GM23248 (cell line): ENCODE results near the gene USP32. TPM values are rescaled to one million over a fixed set of nuclear protein-coding genes. Genes with fewer than 3 reads are reported as not detected.
"Not testable (repeated sequence)": the region's sequence is repeated elsewhere in the genome, so short reads cannot be mapped to it uniquely, and the experiment has no call there.

ENCODE experiments used
- DNase-seq: peaks from one replicate; pipeline ENCODE4 v3.0.0-alpha.2; 2015
- H2AFZ ChIP-seq: fragments of 200-600 bp; sonication (generic); 2 replicates; pipeline ENCODE4 v1.6.1; 2016; ENCODE audit warnings: antibody characterized with exemption
- H3F3A ChIP-seq: fragments of 200-600 bp; sonication (generic); 2 replicates; pipeline ENCODE4 v1.6.1; 2016; ENCODE audit warnings: mild to moderate bottlenecking, antibody characterized with exemption, mixed run types; ENCODE audit not compliant: insufficient read depth
- H3K27ac ChIP-seq: fragments of 200-600 bp; sonication (generic); 2 replicates; pipeline ENCODE4 v1.5.1; 2016; ENCODE audit warnings: mild to moderate bottlenecking
- H3K27me3 ChIP-seq: fragments of 200-600 bp; sonication (generic); replicated peaks from 2 replicates; pipeline ENCODE4 v1.6.1; 2016; ENCODE audit warnings: mild to moderate bottlenecking; ENCODE audit not compliant: insufficient read depth
- H3K36me3 ChIP-seq: fragments of 200-600 bp; sonication (generic); 2 replicates; pipeline ENCODE4 v1.6.1; 2016; ENCODE audit warnings: low read depth, mild to moderate bottlenecking
- H3K4me1 ChIP-seq: fragments of 200-600 bp; sonication (generic); 2 replicates; pipeline ENCODE4 v1.6.1; 2016; ENCODE audit warnings: mild to moderate bottlenecking; ENCODE audit not compliant: insufficient read depth
- H3K4me2 ChIP-seq: fragments of 200-600 bp; sonication (generic); one replicate; pipeline ENCODE4 v1.6.1; 2016; ENCODE audit warnings: mild to moderate bottlenecking; ENCODE audit not compliant: unreplicated experiment
- H3K4me3 ChIP-seq: fragments of 200-600 bp; sonication (generic); 2 replicates; pipeline ENCODE4 v1.5.1; 2016; ENCODE audit warnings: mild to moderate bottlenecking
- H3K79me2 ChIP-seq: fragments of 200-600 bp; sonication (generic); 2 replicates; pipeline ENCODE4 v1.6.1; 2016; ENCODE audit warnings: mild to moderate bottlenecking; ENCODE audit not compliant: insufficient read depth
- H3K9ac ChIP-seq: fragments of 200-600 bp; sonication (generic); 2 replicates; pipeline ENCODE4 v1.6.1; 2016; ENCODE audit warnings: mild to moderate bottlenecking
- H3K9me2 ChIP-seq: fragments of 200-600 bp; sonication (generic); 2 replicates; pipeline ENCODE4 v1.6.1; 2016; ENCODE audit warnings: mixed run types, mild to moderate bottlenecking, moderate library complexity; ENCODE audit not compliant: insufficient read depth
- H3K9me3 ChIP-seq: fragments of 200-600 bp; sonication (generic); one replicate; pipeline ENCODE4 v1.6.1; 2017; ENCODE audit warnings: low read depth
- H4K20me1 ChIP-seq: fragments of 200-600 bp; sonication (generic); 2 replicates; pipeline ENCODE4 v1.6.0; 2016; ENCODE audit not compliant: insufficient read depth
- EZH2 ChIP-seq: fragments of 200-600 bp; sonication (generic); IDR thresholded peaks from 2 replicates; pipeline ENCODE4 v1.6.1; 2018; ENCODE audit warnings: antibody characterized with exemption, mild to moderate bottlenecking; ENCODE audit not compliant: insufficient read depth, poor library complexity, severe bottlenecking
- EZH2phosphoT487 ChIP-seq: fragments of 200-600 bp; sonication (generic); IDR thresholded peaks from 2 replicates; pipeline ENCODE4 v1.6.1; 2018; ENCODE audit warnings: antibody characterized with exemption, moderate library complexity, mild to moderate bottlenecking, low read depth; ENCODE audit not compliant: insufficient read depth
- WGBS, 2 experiments: methylation state at CpG; one replicate each; pipeline ENCODE4 v1.1.6; 2015 to 2017; ENCODE audit warnings: low lambda C conversion rate in 2 of 2, low coverage in 1 of 2; ENCODE audit errors: missing lambda C conversion rate in 2 of 2; 5-methylcytosine and 5-hydroxymethylcytosine counted together
- in situ Hi-C: fragments of 300-500 bp; cut with MboI; formaldehyde crosslinking; loops from 2 replicates; pipeline ENCODE4 v1.15.0; 2020
- polyA plus RNA-seq: library from polyadenylated mRNA; unstranded; fragments of >200 nt; fragmentation: Nextera tagmentation; extraction: Ambion mirVana; gene quantifications from 2 replicates; pipeline ENCODE4 v1.2.1, GENCODE V29; 2016
- total RNA-seq: library from RNA; depleted of rRNA; stranded (reverse); fragments of >200 nt; shearing (Covaris generic); gene quantifications from 2 replicates; pipeline ENCODE4 v1.2.3, GENCODE V29; 2014

Gene USP32
- total and polyA plus RNA-seq, 2 experiments from 2014 or later, result 14.0 to 33.9 TPM

GRCh38 chr17:60322056-60322387 is 69.9 kb downstream of the USP32 start:
- H3K36me3 ChIP-seq, result no peaks in the 10 kb centered on the region
- WGBS, 2 experiments, result 96 to 100% methylated on average over 2 of the region's 2 CpGs
- no peak overlapping the region for H3K9ac ChIP-seq
- H2AFZ ChIP-seq, result no peak overlapping the region
- H3K9me2 ChIP-seq, result no peaks in the 10 kb centered on the region
- no peak overlapping the region for H3K27ac ChIP-seq
- no peaks in the 10 kb centered on the region for H3F3A ChIP-seq
- H3K79me2 ChIP-seq, result peaks cover 98% of the 10 kb centered on the region
- TF ChIP-seq EZH2 (no peak), EZH2phosphoT487 (no peak)
- in situ Hi-C loops, result no loop called here
- no peaks in the 10 kb centered on the region for H3K4me1 ChIP-seq
- no peaks in the 10 kb centered on the region for H3K9me3 ChIP-seq
- H3K4me2 ChIP-seq, result no peak overlapping the region
- no peak overlapping the region for H3K4me3 ChIP-seq
- peaks cover 9% of the 10 kb centered on the region; the same call in 1 of the 2 replicates for H4K20me1 ChIP-seq
- H3K27me3 ChIP-seq, result no peaks in the 10 kb centered on the region
- DNase-seq, result no peak

DNA sequence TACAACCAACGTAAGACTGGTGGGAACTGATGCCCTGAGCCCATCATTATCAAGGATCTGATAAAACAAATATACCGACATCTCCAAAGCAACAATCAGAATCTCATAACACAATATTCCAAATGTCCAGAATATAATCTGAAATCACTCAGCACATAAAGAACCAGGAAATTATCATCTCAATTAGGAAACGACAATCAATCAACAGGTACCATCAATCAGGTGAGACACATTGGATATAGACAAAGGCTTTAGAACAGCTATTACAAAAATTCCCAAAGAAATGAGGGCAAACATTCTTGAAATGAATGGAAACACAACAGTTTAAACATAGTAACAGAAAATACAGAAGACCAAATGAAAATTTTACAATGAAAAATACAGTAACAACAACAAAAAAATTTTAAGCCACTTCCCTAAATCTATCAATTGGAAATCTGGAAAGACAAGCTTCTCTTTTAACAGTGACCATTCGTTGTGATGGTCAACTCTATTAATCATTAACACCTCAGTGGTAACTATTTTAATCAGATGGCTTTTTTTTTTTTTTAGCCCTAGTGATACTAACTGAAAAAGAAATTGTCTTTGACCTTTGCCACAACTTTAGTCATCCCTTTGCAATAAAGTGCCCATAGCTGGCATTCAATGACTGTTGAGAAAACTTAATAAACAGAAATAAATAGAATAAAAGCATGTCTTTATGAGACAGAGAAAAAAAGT is 70.4 kb downstream of the USP32 start:
- DNase-seq, result peak; percentile 10
- in situ Hi-C loops, result no loop called here
- no peak overlapping the region for H2AFZ ChIP-seq
- no peaks in the 10 kb centered on the region for H3K27me3 ChIP-seq
- no peaks in the 10 kb centered on the region for H3F3A ChIP-seq
- H3K4me1 ChIP-seq, result no peaks in the 10 kb centered on the region
- no peaks in the 10 kb centered on the region for H3K9me3 ChIP-seq
- H3K4me2 ChIP-seq, result no peak overlapping the region
- peaks cover 98% of the 10 kb centered on the region for H3K79me2 ChIP-seq
- H4K20me1 ChIP-seq, result peaks cover 9% of the 10 kb centered on the region; the same call in 1 of the 2 replicates
- WGBS, 2 experiments, result 96 to 99% methylated on average over 4 of the region's 4 CpGs
- H3K36me3 ChIP-seq, result no peaks in the 10 kb centered on the region
- no peak overlapping the region for H3K27ac ChIP-seq
- TF ChIP-seq EZH2phosphoT487 (no peak), EZH2 (no peak)
- H3K9ac ChIP-seq, result no peak overlapping the region
- no peaks in the 10 kb centered on the region for H3K9me2 ChIP-seq
- no peak overlapping the region for H3K4me3 ChIP-seq

- Histone ChIP-seq H3K9ac (no peak overlapping the region), H3K27ac (no peak overlapping the region), H3K4me1 (no peaks in the 10 kb centered on the region), H3K27me3 (no peaks in the 10 kb centered on the region), H4K20me1 (peaks cover 14% of the 10 kb centered on the region; the same call in 1 of the 2 replicates), H3K79me2 (peaks cover 100% of the 10 kb centered on the region), H3F3A (no peaks in the 10 kb centered on the region), H3K4me2 (no peak overlapping the region), H3K36me3 (no peaks in the 10 kb centered on the region), H3K9me3 (no peaks in the 10 kb centered on the region), H3K9me2 (no peaks in the 10 kb centered on the region), H3K4me3 (no peak overlapping the region), H2AFZ (no peak overlapping the region)
- 87 to 88% methylated on average over 5 of the region's 5 CpGs for WGBS, 2 experiments
- in situ Hi-C loops, result no loop called here
- DNase-seq, result no peak
- TF ChIP-seq EZH2, result no peak
- TF ChIP-seq EZH2phosphoT487, result no peak
Measured at GRCh38 chr17:60318830-60319229, 73.1 kb downstream of the USP32 start.

GRCh38 chr17:60318326-60318725 is 73.6 kb downstream of the USP32 start:
- no peak for DNase-seq
- Histone ChIP-seq H3K9ac (no peak overlapping the region), H3K27me3 (no peaks in the 10 kb centered on the region), H3K9me3 (no peaks in the 10 kb centered on the region), H3K4me2 (no peak overlapping the region), H2AFZ (no peak overlapping the region), H3K79me2 (peaks cover 100% of the 10 kb centered on the region), H3K27ac (no peak overlapping the region), H3K36me3 (no peaks in the 10 kb centered on the region), H3F3A (no peaks in the 10 kb centered on the region), H3K9me2 (no peaks in the 10 kb centered on the region), H4K20me1 (peaks cover 14% of the 10 kb centered on the region; the same call in 1 of the 2 replicates), H3K4me3 (no peak overlapping the region), H3K4me1 (no peaks in the 10 kb centered on the region)
- in situ Hi-C loops, result no loop called here
- TF ChIP-seq EZH2phosphoT487 (no peak), EZH2 (no peak)

DNA sequence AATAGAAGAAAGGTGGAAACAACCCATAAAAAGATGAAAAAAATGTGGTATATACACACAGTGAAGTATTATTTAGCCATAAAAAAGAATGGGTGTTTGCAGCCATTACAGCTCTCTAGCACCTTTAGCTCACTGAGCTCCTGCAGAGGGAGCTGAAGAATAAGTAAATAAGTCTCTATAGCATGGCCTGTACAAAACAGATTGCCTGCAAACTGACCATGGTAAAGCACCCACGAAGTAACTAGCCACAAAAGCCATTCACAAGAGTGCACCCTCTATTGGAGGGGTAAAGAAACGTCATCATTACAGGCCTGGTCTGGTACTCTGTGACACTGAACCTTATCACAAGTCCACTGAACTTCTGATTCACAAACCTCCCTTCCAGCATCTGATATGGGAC is 76.3 kb downstream of the USP32 start:
- Histone ChIP-seq H3K9ac (no peak overlapping the region), H3F3A (no peaks in the 10 kb centered on the region), H3K9me2 (no peaks in the 10 kb centered on the region), H3K9me3 (no peaks in the 10 kb centered on the region), H3K79me2 (peaks cover 100% of the 10 kb centered on the region), H4K20me1 (peaks cover 9% of the 10 kb centered on the region; the same call in 1 of the 2 replicates), H3K27me3 (no peaks in the 10 kb centered on the region), H2AFZ (no peak overlapping the region), H3K27ac (no peak overlapping the region), H3K36me3 (no peaks in the 10 kb centered on the region), H3K4me3 (no peak overlapping the region), H3K4me2 (no peak overlapping the region), H3K4me1 (peaks cover 12% of the 10 kb centered on the region)
- DNase-seq, result no peak
- TF ChIP-seq EZH2phosphoT487 (no peak), EZH2 (no peak)
- in situ Hi-C loops, result no loop called here
- WGBS, 2 experiments, result 97% methylated on average over 2 of the region's 2 CpGs

- H3K9me2 ChIP-seq, H3F3A ChIP-seq, H2AFZ ChIP-seq, H3K9me3 ChIP-seq, H3K27ac ChIP-seq, H3K36me3 ChIP-seq, in situ Hi-C loops, H4K20me1 ChIP-seq, H3K4me2 ChIP-seq, H3K27me3 ChIP-seq, DNase-seq, H3K4me3 ChIP-seq, H3K9ac ChIP-seq: not testable (repeated sequence)
- Histone ChIP-seq H3K79me2 (peaks cover 100% of the 10 kb centered on the region), H3K4me1 (peaks cover 12% of the 10 kb centered on the region)
- WGBS, 2 experiments, result 93 to 97% methylated on average over 8 of the region's 8 CpGs
Measured at GRCh38 chr17:60314900-60315299, 77.0 kb downstream of the USP32 start.
